B cell (primary cell): ENCODE measurements around the gene GPC5. TPM values are rescaled to one million over a fixed set of nuclear protein-coding genes. Genes with fewer than 3 reads are reported as not detected.

Source experiments
- ATAC-seq: fragments of 200-7000 bp; cut with Tn5 transposase; one replicate; pipeline ENCODE4 v1.10.0; 2021; ENCODE audit warnings: low read depth, mild to moderate bottlenecking, moderate number of reproducible peaks, moderate library complexity
- CTCF ChIA-PET: fragments of 350-600 bp; sonication (Branson Sonifier 250); formaldehyde crosslinking; loops from one replicate; lab custom pipeline; 2021; ENCODE audit warnings: antibody characterized with exemption, inconsistent platforms; lab: Charles Lee
- POLR2A ChIA-PET: fragments of 350-600 bp; sonication (Branson Sonifier 250); formaldehyde crosslinking; loops from one replicate; lab custom pipeline; 2021; ENCODE audit warnings: antibody characterized with exemption; lab: Charles Lee
- DNase-seq: peaks from one replicate; pipeline ENCODE4 v3.0.0; 2013
- H2AFZ ChIP-seq: 2 replicates; pipeline ENCODE4 v1.6.1; 2012; ENCODE audit warnings: mild to moderate bottlenecking, low read depth, low read length; ENCODE audit not compliant: insufficient read depth, poor library complexity, severe bottlenecking
- H3K27ac ChIP-seq, 2 donors: 1 replicate in 1 of 2; 2 replicates in 1 of 2; pipeline ENCODE4 v1.5.1; 2012 to 2013; ENCODE audit warnings: low read length in 2 of 2, mild to moderate bottlenecking in 2 of 2, moderate library complexity in 1 of 2
- H3K27me3 ChIP-seq, 4 experiments: fragments of 200-600 bp in 1 of 4; sonication (generic) in 1 of 4; replicated peaks in 1 of 4; 1 replicate in 2 of 4; 2 replicates in 2 of 4; pipeline versions ENCODE4 v1.6.1 to v1.7.0; 2013 to 2016; ENCODE audit warnings: low read length in 3 of 4, mild to moderate bottlenecking in 2 of 4, mixed read lengths in 1 of 4, moderate library complexity in 1 of 4; ENCODE audit not compliant: insufficient read depth in 4 of 4, control insufficient read depth in 3 of 4; ENCODE audit errors: control extremely low read depth in 1 of 4
- H3K36me3 ChIP-seq, 2 experiments: replicated peaks in 1 of 2; 1 replicate in 1 of 2; 2 replicates in 1 of 2; pipeline versions ENCODE4 v1.6.1 to v1.7.1; 2013; ENCODE audit warnings: low read length in 1 of 2; ENCODE audit not compliant: insufficient read depth in 2 of 2, control insufficient read depth in 1 of 2; ENCODE audit errors: control extremely low read depth in 1 of 2, extremely low read depth in 1 of 2
- H3K4me1 ChIP-seq, 2 donors: fragments of 200-600 bp in 1 of 2; sonication (generic) in 1 of 2; 1 replicate in 1 of 2; 2 replicates in 1 of 2; pipeline versions ENCODE4 v1.5.1 to v1.6.1; 2013 to 2017; ENCODE audit warnings: low read length in 2 of 2; ENCODE audit not compliant: control insufficient read depth in 2 of 2, insufficient read depth in 2 of 2
- H3K4me2 ChIP-seq: replicated peaks from 2 replicates; pipeline ENCODE3; 2012; ENCODE audit warnings: mild to moderate bottlenecking, low read depth, low read length; ENCODE audit not compliant: poor library complexity, severe bottlenecking
- H3K4me3 ChIP-seq, 5 experiments: fragments of 200-600 bp in 1 of 5; sonication (generic) in 1 of 5; 1 replicate in 3 of 5; 2 replicates in 2 of 5; pipeline versions ENCODE4 v1.5.1 to v1.7.0; 2011 to 2016; ENCODE audit warnings: low read length in 4 of 5, mild to moderate bottlenecking in 4 of 5, low read depth in 2 of 5, control low read depth in 1 of 5, moderate library complexity in 1 of 5; ENCODE audit not compliant: insufficient read depth in 1 of 5; ENCODE audit errors: control extremely low read depth in 1 of 5, extremely low read depth in 1 of 5
- H3K79me2 ChIP-seq: fragments of 200-600 bp; sonication (generic); one replicate; pipeline ENCODE4 v1.6.0; 2016; ENCODE audit warnings: low read length; ENCODE audit not compliant: control insufficient read depth, insufficient read depth
- H3K9ac ChIP-seq: fragments of 200-600 bp; sonication (generic); 2 replicates; pipeline ENCODE4 v1.6.1; 2017; ENCODE audit warnings: mild to moderate bottlenecking, low read length, moderate library complexity
- H3K9me3 ChIP-seq, 3 donors: one replicate each; pipeline versions ENCODE4 v1.6.1 to v1.7.1; 2013; ENCODE audit warnings: low read length in 2 of 3; ENCODE audit not compliant: control insufficient read depth in 2 of 3, insufficient read depth in 1 of 3; ENCODE audit errors: control extremely low read depth in 1 of 3
- H4K20me1 ChIP-seq: 2 replicates; pipeline ENCODE4 v1.6.0; 2012; ENCODE audit warnings: mild to moderate bottlenecking, low read length; ENCODE audit not compliant: insufficient read depth, control insufficient read depth, poor library complexity, severe bottlenecking
- H3K27ac Mint-ChIP-seq: one replicate; pipeline ENCODE4 v1.8.0; 2021; ENCODE audit warnings: mixed read lengths
- H3K27me3 Mint-ChIP-seq: one replicate; pipeline ENCODE4 v1.8.0; 2021; ENCODE audit warnings: mixed read lengths
- H3K4me1 Mint-ChIP-seq: one replicate; pipeline ENCODE4 v1.8.0; 2021; ENCODE audit warnings: mixed read lengths
- H3K4me3 Mint-ChIP-seq: one replicate; pipeline ENCODE4 v1.8.0; 2021; ENCODE audit warnings: mixed read lengths
- H3K9me3 Mint-ChIP-seq: one replicate; pipeline ENCODE4 v1.8.0; 2022; ENCODE audit warnings: mixed read lengths; ENCODE audit not compliant: insufficient read depth
- EZH2 ChIP-seq: IDR thresholded peaks from 2 replicates; pipeline ENCODE4 v1.6.1; 2012; ENCODE audit warnings: borderline replicate concordance, low read depth, mild to moderate bottlenecking, moderate library complexity, low read length; ENCODE audit not compliant: insufficient read depth, poor library complexity, severe bottlenecking
- WGBS: methylation state at CpG from one replicate; pipeline ENCODE4 v1.1.5; 2013; ENCODE audit warnings: missing lambda C conversion rate; ENCODE audit not compliant: insufficient coverage; 5-methylcytosine and 5-hydroxymethylcytosine counted together
- intact Hi-C: fragments of 100-400 bp; cut with micrococcal nuclease; formaldehyde crosslinking; loops from one replicate; pipeline ENCODE4 v1.10.0; 2022
- polyA plus RNA-seq: library from polyadenylated mRNA; depleted of rRNA; stranded (reverse); fragments of >200 nt; gene quantifications from 2 replicates; pipeline ENCODE4 v1.2.3, GENCODE V29; 2012
- total RNA-seq, 2 donors: library from RNA; stranded (reverse); fragments of 120-200 nt in 1 of 2; gene quantifications; 1 replicate in 1 of 2; 2 replicates in 1 of 2; pipeline versions ENCODE4 v1.2.3 to v1.2.4, GENCODE V29; 2013 to 2022
- TF ChIP-seq, protein P1 (sequence below): fragments of 200-600 bp; IDR thresholded peaks from one replicate; pipeline ENCODE4 v1.8.0; 2022; ENCODE audit warnings: antibody characterized with exemption, mild to moderate bottlenecking

Gene GPC5
- total and polyA plus RNA-seq, 2 donors (not counting 1 experiment from before 2014, with no cell fraction given), result 0.15 to 0.30 TPM

DNA sequence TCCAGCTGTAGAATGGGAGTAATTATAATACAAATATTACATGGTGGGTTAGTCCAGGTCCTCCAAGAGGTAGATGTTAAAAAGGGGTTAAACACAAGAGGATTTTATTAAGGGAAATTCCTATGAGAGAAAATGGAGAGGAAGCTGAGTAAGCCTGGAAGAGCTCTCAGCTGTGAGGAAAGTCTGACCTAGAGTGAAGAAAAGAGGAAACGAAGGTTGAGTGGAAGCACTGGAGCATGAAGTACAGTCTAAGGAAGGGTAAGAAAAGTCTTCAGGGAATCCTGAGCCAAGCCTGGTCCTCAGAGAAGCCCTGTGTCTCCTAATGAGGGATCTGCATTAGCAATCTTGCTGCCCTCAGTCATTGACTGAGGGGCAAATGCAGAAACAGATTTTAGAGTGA, 506.2 kb downstream of the GPC5 start:
- Mint-ChIP-seq H3K4me1 (peaks cover 4% of the 10 kb centered on the region), H3K27ac (no peak overlapping the region), H3K4me3 (no peak overlapping the region), H3K27me3 (no peaks in the 10 kb centered on the region), H3K9me3 (peaks cover 2% of the 10 kb centered on the region)
- no peak overlapping the region for H2AFZ ChIP-seq
- no peak overlapping the region for H3K27ac ChIP-seq
- ChIA-PET POLR2A (no interaction called here), CTCF (no interaction called here)
- H3K36me3 ChIP-seq, result no peaks in the 10 kb centered on the region
- DNase-seq (no peak), ATAC-seq (no peak)
- intact Hi-C loops, result no loop called here
- H3K9ac ChIP-seq, result no peak overlapping the region
- H3K4me2 ChIP-seq, result no peak overlapping the region
- no peaks in the 10 kb centered on the region for H3K79me2 ChIP-seq
- H3K9me3 ChIP-seq, result no peaks in the 10 kb centered on the region
- no peaks in the 10 kb centered on the region for H3K27me3 ChIP-seq
- H3K4me3 ChIP-seq, result no peak overlapping the region
- no peaks in the 10 kb centered on the region for H4K20me1 ChIP-seq
- peaks cover 3 to 7% of the 10 kb centered on the region in 2 donors for H3K4me1 ChIP-seq
- TF ChIP-seq, protein P1, sequence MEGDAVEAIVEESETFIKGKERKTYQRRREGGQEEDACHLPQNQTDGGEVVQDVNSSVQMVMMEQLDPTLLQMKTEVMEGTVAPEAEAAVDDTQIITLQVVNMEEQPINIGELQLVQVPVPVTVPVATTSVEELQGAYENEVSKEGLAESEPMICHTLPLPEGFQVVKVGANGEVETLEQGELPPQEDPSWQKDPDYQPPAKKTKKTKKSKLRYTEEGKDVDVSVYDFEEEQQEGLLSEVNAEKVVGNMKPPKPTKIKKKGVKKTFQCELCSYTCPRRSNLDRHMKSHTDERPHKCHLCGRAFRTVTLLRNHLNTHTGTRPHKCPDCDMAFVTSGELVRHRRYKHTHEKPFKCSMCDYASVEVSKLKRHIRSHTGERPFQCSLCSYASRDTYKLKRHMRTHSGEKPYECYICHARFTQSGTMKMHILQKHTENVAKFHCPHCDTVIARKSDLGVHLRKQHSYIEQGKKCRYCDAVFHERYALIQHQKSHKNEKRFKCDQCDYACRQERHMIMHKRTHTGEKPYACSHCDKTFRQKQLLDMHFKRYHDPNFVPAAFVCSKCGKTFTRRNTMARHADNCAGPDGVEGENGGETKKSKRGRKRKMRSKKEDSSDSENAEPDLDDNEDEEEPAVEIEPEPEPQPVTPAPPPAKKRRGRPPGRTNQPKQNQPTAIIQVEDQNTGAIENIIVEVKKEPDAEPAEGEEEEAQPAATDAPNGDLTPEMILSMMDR, result no peak
- TF ChIP-seq EZH2, result no peak
- 14% methylated on average over 1 of the region's 1 CpG for WGBS

DNA sequence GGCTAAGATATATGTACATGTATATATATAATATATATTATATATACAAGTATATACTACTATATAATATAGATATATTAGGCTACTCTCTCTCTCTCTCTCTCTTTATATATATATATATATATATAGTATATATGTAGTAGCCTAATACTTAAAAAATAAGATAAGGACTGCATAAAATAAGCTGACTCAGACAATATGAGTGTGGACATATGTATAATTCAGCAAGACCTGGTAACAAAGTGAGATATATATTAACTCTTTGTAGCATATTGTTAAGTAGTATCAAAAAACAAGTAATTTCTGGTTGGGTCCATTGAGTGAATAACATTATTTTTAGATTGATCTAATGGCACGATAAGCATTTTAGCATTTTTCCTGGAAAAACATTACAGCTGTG, 509.0 kb downstream of the GPC5 start:
- Histone ChIP-seq H3K9ac (no peak overlapping the region), H3K36me3 (no peaks in the 10 kb centered on the region), H3K4me2 (no peak overlapping the region), H3K4me1 (peaks cover 3 to 7% of the 10 kb centered on the region in 2 donors), H3K27me3 (no peaks in the 10 kb centered on the region), H2AFZ (no peak overlapping the region), H4K20me1 (no peaks in the 10 kb centered on the region), H3K9me3 (no peaks in the 10 kb centered on the region), H3K27ac (no peak overlapping the region), H3K79me2 (no peaks in the 10 kb centered on the region), H3K4me3 (no peak overlapping the region)
- no peak for ATAC-seq
- TF ChIP-seq EZH2, result no peak
- TF ChIP-seq, protein P1, result no peak
- CTCF ChIA-PET, result no interaction called here
- Mint-ChIP-seq H3K27me3 (no peaks in the 10 kb centered on the region), H3K9me3 (peaks cover 2% of the 10 kb centered on the region), H3K4me3 (no peak overlapping the region), H3K4me1 (peaks cover 4% of the 10 kb centered on the region), H3K27ac (no peak overlapping the region)
- POLR2A ChIA-PET, result no interaction called here
- WGBS, result 100% methylated on average over 1 of the region's 1 CpG
- DNase-seq, result no peak
- intact Hi-C loops, result no loop called here
